ENCODE results near the gene BTN2A1.
"Not testable (repeated sequence)": the region's sequence is repeated elsewhere in the genome, so short reads cannot be mapped to it uniquely, and the experiment has no call there.

Gene BTN2A1

GRCh38 chr6:26500102-26500501 is 42.3 kb downstream of the BTN2A1 start, which contains the start of gene BTN1A1:
Gene BTN1A1 (plus strand): TSS chr6:26500303. CDS start chr6:26501287, 984 bp downstream.
- DNase-seq: no peak

- no peak for DNase-seq
Measured at GRCh38 chr6:26501482-26501986, 43.8 kb downstream of the BTN2A1 start.

GRCh38 chr6:26502165-26502564 is 44.4 kb downstream of the BTN2A1 start:
- DNase-seq: no peak

- no peak for DNase-seq
Measured at GRCh38 chr6:26502626-26503025, 44.9 kb downstream of the BTN2A1 start.

GRCh38 chr6:26507658-26508057 is 49.9 kb downstream of the BTN2A1 start:
- no peak for DNase-seq

- DNase-seq: not testable (repeated sequence)
Measured at GRCh38 chr6:26511033-26511432, 53.3 kb downstream of the BTN2A1 start.

GRCh38 chr6:26514984-26515383 is 57.2 kb downstream of the BTN2A1 start:
- no peak for DNase-seq

GRCh38 chr6:26516481-26517427 is 59.0 kb downstream of the BTN2A1 start:
- no peak for DNase-seq
